ENCODE data around the gene ADGRG2.

- TF ChIP-seq POLR2A (IDR thresholded peaks at IDR 0.05; ENCODE audit: low read length) (no peak), GATA1 (IDR thresholded peaks at IDR 0.05; ENCODE audit: low read depth, low read length) (no peak)
Observed at GRCh38 chrX:18949944-18950301, 172.3 kb downstream of the ADGRG2 start.
